ENCODE results near the gene MAML1. TPM values are rescaled to one million over a fixed set of nuclear protein-coding genes. Genes with fewer than 3 reads are reported as not detected.

MAML1 gene
- total RNA-seq, 1 experiment from 2014 or later, result 34.0 TPM

- Histone ChIP-seq H2AFZ (no peak overlapping the region), H3F3A (ENCODE audit: insufficient read depth, low read depth) (peaks cover 28% of the 10 kb centered on the region; the same call in 1 of the 2 replicates), H3K27me3 (ENCODE audit: insufficient read depth, low read depth) (no peaks in the 10 kb centered on the region), H4K20me1 (ENCODE audit: insufficient read depth) (no peaks in the 10 kb centered on the region), H3K27ac (no peak overlapping the region), H3K79me2 (ENCODE audit: low read depth) (no peaks in the 10 kb centered on the region), H3K9me2 (ENCODE audit: insufficient read depth) (no peaks in the 10 kb centered on the region), H3K4me2 (no peak overlapping the region), H3K4me3 (no peak overlapping the region), H3K9me3 (ENCODE audit: insufficient read depth, low read depth) (no peaks in the 10 kb centered on the region; the same call in 1 of the 2 replicates), H3K36me3 (ENCODE audit: low read depth) (no peaks in the 10 kb centered on the region; the same call in 1 of the 2 replicates), H3K4me1 (replicated peaks; ENCODE audit: insufficient read depth) (peaks cover 16% of the 10 kb centered on the region)
- BruUV-seq (replicated peaks), result no TSS peak
- POLR2A ChIA-PET (ENCODE audit: unreplicated experiment), result interaction anchor here (0.6 kb wide), 1 partner anchor 24 kb away, joined by 8 read pairs; no protein-coding TSS in a partner anchor
- DNase-seq, result no peak
- CTCF ChIA-PET, result no interaction called here
- intact Hi-C loops (cut with micrococcal nuclease; ENCODE audit: unreplicated experiment), result no loop called here
- TF ChIP-seq EZH2 (IDR thresholded peaks at IDR 0.05; ENCODE audit: low read depth), result no peak
- no peak for TF ChIP-seq CTCF (conservative IDR thresholded peaks at IDR 0.05)
These were observed 81.5 kb downstream of the MAML1 start for GRCh38 chr5:179814090-179814489.

GRCh38 chr5:179815491-179816249 lies 83.0 kb downstream of the MAML1 start:
- Histone ChIP-seq H3F3A (ENCODE audit: insufficient read depth, low read depth) (peaks cover 32% of the 10 kb centered on the region), H4K20me1 (ENCODE audit: insufficient read depth) (no peaks in the 10 kb centered on the region), H3K27ac (no peak overlapping the region), H3K36me3 (ENCODE audit: low read depth) (no peaks in the 10 kb centered on the region; the same call in 1 of the 2 replicates), H2AFZ (no peak overlapping the region), H3K9me3 (ENCODE audit: insufficient read depth, low read depth) (no peaks in the 10 kb centered on the region; the same call in 1 of the 2 replicates), H3K4me2 (no peak overlapping the region), H3K4me1 (replicated peaks; ENCODE audit: insufficient read depth) (peaks cover 27% of the 10 kb centered on the region), H3K79me2 (ENCODE audit: low read depth) (peaks cover 7% of the 10 kb centered on the region), H3K27me3 (ENCODE audit: insufficient read depth, low read depth) (no peaks in the 10 kb centered on the region), H3K4me3 (no peak overlapping the region), H3K9me2 (ENCODE audit: insufficient read depth) (no peaks in the 10 kb centered on the region)
- TF ChIP-seq EZH2 (IDR thresholded peaks at IDR 0.05; ENCODE audit: low read depth), result no peak
- no peak for TF ChIP-seq CTCF (conservative IDR thresholded peaks at IDR 0.05)
- BruUV-seq (replicated peaks), result no TSS peak
- POLR2A ChIA-PET (ENCODE audit: unreplicated experiment), result no interaction called here
- intact Hi-C loops (cut with micrococcal nuclease; ENCODE audit: unreplicated experiment), result loop anchor here (5.0 kb wide), 1 partner anchor 263 kb away; the partner anchor contains the start of gene RUFY1
- no peak for DNase-seq
- CTCF ChIA-PET, result no interaction called here

GRCh38 chr5:179816401-179816795 lies 83.8 kb downstream of the MAML1 start:
- ChIA-PET CTCF (no interaction called here), POLR2A (ENCODE audit: unreplicated experiment) (no interaction called here)
- Histone ChIP-seq H3K27ac (no peak overlapping the region), H3K9me3 (ENCODE audit: insufficient read depth, low read depth) (no peaks in the 10 kb centered on the region; the same call in 1 of the 2 replicates), H4K20me1 (ENCODE audit: insufficient read depth) (no peaks in the 10 kb centered on the region), H2AFZ (no peak overlapping the region), H3K79me2 (ENCODE audit: low read depth) (peaks cover 14% of the 10 kb centered on the region), H3F3A (ENCODE audit: insufficient read depth, low read depth) (peaks cover 30% of the 10 kb centered on the region), H3K27me3 (ENCODE audit: insufficient read depth, low read depth) (no peaks in the 10 kb centered on the region), H3K4me3 (no peak overlapping the region), H3K4me2 (no peak overlapping the region), H3K4me1 (replicated peaks; ENCODE audit: insufficient read depth) (peaks cover 27% of the 10 kb centered on the region), H3K9me2 (ENCODE audit: insufficient read depth) (no peaks in the 10 kb centered on the region), H3K36me3 (ENCODE audit: low read depth) (no peaks in the 10 kb centered on the region; the same call in 1 of the 2 replicates)
- no peak for DNase-seq
- no TSS peak for BruUV-seq (replicated peaks)
- TF ChIP-seq CTCF (conservative IDR thresholded peaks at IDR 0.05) (no peak), EZH2 (IDR thresholded peaks at IDR 0.05; ENCODE audit: low read depth) (no peak)
- intact Hi-C loops (cut with micrococcal nuclease; ENCODE audit: unreplicated experiment), result loop anchor here (5.0 kb wide), 1 partner anchor 264 kb away; the partner anchor contains the start of gene RUFY1

Measured in PC-9 (cell line).